22Rv1 (cell line): ENCODE results near the gene KYAT1.

Experiments
- ZFX ChIP-seq: fragments of 450-650 bp; IDR thresholded peaks from 2 replicates; pipeline ENCODE4 v1.6.1; 2017; ENCODE audit warnings: antibody characterized with exemption, borderline replicate concordance
- TF ChIP-seq, protein P1 (sequence below): fragments of 450-650 bp; IDR thresholded peaks from 2 replicates; pipeline ENCODE4 v1.5.1; 2017; ENCODE audit warnings: mild to moderate bottlenecking

DNA sequence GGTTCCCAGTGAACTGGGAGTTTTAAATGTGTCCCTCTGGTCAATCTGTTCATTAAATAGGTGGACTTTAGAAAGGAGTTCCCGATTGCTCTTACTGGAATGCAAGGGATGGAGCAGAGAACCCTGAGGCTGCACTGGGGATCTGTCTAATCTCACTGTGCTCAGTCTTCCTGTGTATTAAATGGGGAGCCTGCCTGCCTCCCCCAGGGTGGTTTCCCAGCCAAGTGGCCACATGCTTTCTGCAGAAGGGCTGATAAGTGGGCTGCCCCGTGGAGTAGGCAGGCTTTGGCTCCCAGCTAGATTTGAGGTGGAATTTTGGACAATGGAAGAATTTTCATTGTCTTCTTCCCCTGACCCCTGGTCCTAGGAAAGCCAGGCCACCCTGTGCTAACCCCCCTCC lies 25.0 kb upstream of the KYAT1 start:
- TF ChIP-seq, protein P1, sequence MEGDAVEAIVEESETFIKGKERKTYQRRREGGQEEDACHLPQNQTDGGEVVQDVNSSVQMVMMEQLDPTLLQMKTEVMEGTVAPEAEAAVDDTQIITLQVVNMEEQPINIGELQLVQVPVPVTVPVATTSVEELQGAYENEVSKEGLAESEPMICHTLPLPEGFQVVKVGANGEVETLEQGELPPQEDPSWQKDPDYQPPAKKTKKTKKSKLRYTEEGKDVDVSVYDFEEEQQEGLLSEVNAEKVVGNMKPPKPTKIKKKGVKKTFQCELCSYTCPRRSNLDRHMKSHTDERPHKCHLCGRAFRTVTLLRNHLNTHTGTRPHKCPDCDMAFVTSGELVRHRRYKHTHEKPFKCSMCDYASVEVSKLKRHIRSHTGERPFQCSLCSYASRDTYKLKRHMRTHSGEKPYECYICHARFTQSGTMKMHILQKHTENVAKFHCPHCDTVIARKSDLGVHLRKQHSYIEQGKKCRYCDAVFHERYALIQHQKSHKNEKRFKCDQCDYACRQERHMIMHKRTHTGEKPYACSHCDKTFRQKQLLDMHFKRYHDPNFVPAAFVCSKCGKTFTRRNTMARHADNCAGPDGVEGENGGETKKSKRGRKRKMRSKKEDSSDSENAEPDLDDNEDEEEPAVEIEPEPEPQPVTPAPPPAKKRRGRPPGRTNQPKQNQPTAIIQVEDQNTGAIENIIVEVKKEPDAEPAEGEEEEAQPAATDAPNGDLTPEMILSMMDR: no peak
- TF ChIP-seq ZFX: no peak
